Measurements from ENCODE around the gene IRF7.
A peak's percentile ranks its signal among the peaks of the same experiment; 100 is the strongest.

Gene IRF7

GRCh38 chr11:607971-608659, 7.6 kb downstream of the IRF7 start:
- no peak for DNase-seq (ENCODE audit: low read depth in 2 of 2)

DNA sequence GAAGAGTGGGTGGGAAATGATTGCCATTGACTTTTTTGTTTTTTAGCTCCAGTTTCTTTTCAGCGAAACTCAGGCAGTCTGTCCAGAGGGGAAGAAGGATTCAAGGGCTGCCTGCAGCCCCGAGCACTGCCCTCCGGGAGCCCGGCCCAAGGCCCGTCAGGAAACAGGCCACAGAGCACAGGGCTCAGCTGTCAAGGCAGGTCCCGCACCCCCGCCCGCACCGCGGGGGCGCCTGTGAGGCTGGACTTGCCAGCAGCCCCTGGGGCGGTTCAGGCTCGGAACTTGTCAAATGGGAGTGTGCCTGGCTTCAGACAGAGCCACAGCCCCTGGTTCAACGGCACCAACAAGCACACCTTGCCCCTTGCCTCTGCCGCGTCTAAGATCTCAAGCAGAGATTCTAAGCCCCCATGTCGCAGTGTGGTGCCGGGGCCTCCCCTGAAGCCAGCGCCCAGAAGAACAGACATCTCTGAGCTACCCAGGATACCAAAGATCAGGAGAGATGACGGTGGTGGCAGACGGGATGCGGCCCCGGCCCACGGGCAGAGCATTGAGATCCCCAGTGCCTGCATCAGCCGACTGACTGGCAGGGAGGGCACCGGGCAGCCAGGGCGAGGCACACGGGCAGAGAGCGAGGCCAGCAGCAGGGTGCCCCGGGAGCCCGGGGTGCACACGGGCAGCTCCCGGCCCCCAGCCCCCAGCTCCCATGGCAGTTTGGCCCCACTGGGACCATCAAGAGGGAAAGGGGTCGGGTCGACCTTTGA, 8.6 kb downstream of the IRF7 start:
- DNase-seq (ENCODE audit: low read depth in 2 of 2), result no peak

DNA sequence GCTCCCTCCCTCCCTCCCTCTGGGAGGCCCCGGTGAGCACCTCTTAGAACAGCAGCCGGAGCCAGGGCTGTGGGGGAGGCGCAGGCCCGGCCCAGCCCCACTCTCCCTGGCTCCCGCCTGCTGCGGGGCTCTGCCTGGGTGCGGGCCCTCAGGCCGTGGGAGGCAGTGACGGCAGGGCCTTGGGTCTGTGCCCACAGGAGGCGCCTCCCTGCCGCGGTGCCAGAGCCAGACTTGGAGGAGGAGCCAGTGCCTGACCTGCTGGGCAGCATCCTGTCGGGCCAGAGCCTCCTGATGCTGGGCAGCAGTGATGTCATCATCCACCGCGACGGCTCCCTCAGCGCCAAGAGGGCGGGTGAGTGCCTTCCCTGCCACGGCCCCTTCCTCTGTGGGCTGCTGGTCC, 9.5 kb downstream of the IRF7 start:
- DNase-seq (ENCODE audit: low read depth in 2 of 2), result no peak

GRCh38 chr11:605286-606129, 10.2 kb downstream of the IRF7 start:
- DNase-seq (ENCODE audit: low read depth in 2 of 2), result no peak

DNA sequence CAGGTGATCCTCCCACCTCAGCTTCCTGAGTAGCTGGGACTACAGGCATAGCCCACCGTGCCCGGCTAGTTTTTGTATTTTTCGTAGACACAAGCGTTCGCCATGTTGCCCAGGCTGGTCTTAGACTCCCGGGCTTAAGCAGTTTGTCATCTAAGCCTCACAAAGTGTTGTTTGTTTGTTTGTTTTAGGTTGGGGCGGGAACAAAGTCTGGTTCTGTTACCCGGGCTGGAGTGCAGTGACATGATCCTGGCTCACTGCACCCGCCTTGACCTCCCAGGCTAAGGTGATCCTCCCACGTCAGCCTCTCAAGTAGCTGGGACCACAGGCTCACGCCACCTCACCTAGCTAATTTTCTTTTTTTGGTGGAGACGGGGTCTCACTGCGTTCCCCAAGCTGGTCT, 12.6 kb downstream of the IRF7 start:
- no peak for DNase-seq (ENCODE audit: low read depth in 2 of 2)

- DNase-seq (ENCODE audit: low read depth in 2 of 2), result no peak
Observed at GRCh38 chr11:601573-602245, 14.0 kb downstream of the IRF7 start.

DNA sequence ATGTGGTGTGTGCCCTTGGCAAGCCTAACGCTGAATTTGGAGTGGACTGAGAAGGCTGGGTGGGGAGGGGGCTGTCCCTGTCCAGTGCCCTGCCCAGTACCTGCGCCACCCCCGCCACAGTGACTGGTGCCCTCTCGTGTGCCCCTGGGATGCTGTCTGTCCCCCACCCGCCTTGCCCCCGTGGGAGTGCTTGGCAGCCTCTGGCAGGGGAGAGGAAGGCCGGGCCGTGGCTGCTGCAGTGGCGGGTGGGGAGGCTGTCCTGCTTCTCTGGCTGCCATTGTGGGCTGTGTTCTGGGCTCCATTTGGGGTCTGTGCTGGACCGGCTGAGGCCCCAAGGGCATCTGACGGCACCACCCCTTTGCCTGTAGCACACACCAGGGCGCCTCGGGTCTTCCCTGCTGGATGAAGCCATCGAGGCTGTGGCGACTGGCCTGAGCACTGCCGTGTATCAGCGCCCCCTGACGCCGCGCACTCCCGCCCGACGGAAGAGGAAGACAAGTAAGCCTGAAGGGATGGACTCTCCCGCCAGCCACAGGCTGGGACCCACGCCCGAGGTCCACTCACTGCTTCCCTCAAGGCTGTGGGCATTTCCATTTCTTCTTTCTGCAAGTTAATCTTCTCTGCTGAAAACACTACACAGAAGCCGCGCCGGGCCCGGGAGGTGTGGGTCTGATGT, 17.6 kb downstream of the IRF7 start:
- no peak for DNase-seq (ENCODE audit: low read depth in 2 of 2)

DNA sequence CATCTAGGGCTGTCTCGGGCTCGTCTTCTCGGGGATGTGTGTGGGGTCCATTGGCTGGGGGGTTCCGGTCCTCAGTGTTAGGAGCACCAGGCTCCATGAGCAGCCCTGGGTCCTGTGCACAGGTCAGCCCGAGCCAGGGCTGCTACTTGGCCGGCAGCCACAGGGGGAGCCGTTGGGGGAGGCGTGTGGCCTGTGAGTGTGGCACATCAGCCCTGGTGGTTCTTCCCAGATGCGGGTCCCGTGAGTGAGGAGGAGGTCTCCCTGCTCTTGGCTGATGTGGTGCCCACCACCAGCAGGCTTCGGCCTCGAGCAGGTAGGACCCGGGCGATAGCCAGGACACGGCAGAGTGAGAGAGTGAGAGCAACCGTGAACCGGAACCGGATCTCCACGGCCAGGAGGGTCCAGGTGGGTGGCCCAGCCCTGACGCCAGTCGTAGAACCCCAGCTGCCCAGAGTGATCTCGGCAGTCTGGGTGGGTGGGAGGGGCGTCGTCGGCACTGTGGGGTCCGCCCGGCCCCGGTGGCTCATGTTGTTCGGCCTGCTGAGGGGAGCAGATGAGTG, 18.5 kb downstream of the IRF7 start:
- DNase-seq (ENCODE audit: low read depth in 2 of 2), result no peak

- no peak for DNase-seq (ENCODE audit: low read depth in 2 of 2)
Observed at GRCh38 chr11:596374-596773, 19.4 kb downstream of the IRF7 start.

DNA sequence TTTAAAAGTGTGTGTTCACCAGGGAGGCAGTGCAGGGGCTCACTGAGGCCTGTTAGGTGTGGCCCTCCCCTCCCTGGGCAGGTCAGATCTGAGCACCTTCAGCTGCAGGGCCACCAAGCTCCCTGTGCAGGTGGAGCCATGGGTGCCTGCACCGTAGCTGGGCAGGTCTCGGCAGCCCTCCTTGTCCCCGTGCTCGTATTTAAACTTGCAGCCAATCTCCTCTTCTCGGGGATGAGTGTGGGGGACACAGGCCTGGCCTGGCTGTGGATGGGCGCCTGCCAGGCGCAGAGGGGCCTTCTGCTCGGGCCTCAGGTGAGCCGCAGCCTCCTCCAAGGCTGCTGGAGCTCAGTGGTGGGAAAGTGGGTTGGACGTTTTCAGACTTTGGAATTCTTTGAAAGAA, 20.4 kb downstream of the IRF7 start:
- no peak for DNase-seq (ENCODE audit: low read depth in 2 of 2)

DNA sequence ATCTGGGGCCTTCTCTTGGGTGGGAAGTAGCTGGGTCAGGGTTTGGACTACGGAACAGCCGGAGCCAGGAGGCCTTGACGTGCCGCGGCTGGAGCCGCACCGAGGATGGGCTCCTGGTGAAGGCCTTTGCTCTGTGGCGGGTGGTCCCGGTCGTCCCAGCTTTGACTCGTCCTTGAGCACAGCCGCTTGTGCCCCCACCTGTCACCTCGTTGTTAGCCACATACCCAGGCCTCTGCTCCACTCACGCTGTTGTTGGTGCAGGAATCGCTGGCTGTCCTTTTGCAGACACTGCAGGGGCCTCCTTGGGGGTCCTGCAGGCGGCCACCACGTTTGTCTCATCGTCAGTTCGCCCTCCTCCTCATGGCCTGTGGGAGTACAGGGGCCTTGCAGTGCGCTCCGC, 22.4 kb downstream of the IRF7 start:
- DNase-seq (ENCODE audit: low read depth in 2 of 2), result no peak

GRCh38 chr11:592918-593317, 22.8 kb downstream of the IRF7 start:
- DNase-seq (ENCODE audit: low read depth in 2 of 2), result no peak

DNA sequence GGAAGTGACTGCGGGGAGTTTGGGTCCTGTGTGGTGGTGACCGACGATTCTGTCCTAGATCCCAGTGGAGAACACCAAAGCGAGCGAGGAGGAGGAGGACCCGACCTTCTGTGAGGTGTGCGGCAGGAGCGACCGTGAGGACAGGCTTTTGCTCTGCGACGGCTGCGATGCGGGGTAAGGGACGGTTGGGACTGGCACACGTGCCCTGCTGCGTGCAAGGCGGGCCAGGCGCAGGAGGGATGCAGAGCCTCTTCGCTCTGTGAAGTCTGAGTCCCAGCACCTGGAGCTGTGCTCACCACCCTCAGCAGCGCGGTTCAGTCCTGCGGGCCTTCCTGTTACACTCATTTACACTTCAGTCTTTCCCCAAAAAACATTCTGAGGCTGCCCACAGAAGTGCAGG, 23.2 kb downstream of the IRF7 start:
- DNase-seq (ENCODE audit: low read depth in 2 of 2), result no peak

- no peak for DNase-seq (ENCODE audit: low read depth in 2 of 2)
Observed at GRCh38 chr11:590997-591396, 24.8 kb downstream of the IRF7 start.

- DNase-seq (ENCODE audit: low read depth in 2 of 2), result no peak
Observed at GRCh38 chr11:589798-590197, 26.0 kb downstream of the IRF7 start.

DNA sequence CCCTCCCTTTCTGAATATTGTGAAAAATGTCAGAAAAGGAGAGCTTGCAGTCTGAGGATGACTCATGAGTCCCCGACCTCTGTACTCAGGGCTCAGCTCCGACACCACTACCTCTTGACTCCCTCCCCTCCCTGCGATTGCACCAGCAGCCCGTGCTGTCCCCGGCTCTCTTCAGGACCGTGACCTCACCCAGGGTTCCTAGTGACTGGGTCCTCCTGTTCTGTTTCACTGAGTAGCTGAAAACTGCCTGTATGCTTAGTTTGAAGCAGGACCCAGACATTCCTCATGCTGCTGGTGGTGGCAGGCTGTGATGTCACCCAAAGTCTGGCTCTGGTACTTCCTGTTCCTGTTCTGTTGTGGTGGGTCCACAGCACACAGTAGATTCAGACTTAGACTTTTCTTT, 27.8 kb downstream of the IRF7 start:
- DNase-seq (ENCODE audit: low read depth in 2 of 2), result peak; percentile 49 to 54

- no peak for DNase-seq (ENCODE audit: low read depth in 2 of 2)
Observed at GRCh38 chr11:587546-587945, 28.2 kb downstream of the IRF7 start.

DNA sequence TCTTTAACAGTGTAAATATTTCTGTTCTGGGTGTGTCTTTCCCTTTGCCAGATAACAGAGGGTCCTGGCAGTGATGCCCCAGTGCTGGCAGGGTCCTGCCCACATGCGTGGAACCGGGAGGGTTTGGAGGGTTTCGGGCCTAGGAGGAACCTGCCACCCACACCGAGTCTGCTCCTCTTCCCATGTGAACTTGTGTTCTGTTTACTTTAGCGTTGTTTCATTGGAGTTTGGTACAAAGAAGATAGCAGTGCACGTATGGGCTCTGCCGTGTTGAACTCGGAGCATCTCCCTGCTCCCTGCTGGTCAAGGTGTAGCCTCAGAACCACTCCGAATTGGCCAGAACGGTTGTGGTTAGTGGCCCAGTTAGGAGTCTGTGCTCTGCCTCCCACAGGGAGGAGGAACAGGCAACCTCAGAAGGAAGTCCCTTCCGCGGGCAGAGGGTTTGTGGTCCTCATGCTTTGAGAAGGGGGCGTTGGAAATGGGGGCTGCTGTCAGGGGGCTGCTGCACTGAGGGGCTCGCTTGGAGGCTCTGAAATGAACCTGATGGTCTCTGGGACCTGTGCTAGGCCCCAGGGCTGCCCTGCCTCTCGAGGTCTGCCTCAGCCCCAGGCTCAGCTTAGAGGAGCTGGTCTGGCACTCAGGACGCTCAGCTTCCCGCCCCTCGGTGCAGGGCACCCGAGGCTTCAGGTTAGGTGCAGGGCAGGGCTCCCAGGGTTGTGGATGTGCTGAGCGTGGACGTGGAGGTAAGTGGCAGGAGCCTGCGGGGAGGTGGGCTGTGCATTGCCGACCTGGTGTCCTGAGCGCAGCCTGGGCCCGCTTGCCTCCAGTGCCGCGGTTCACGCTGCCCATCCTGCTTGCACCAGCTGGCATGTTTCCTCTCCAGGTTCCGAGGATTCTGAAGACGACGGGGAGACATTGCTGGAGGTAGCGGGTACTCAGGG, 29.1 kb downstream of the IRF7 start:
- DNase-seq (ENCODE audit: low read depth in 2 of 2), result no peak

GRCh38 chr11:584287-584686, 31.5 kb downstream of the IRF7 start:
- no peak for DNase-seq (ENCODE audit: low read depth in 2 of 2)

GRCh38 chr11:581752-582151, 34.0 kb downstream of the IRF7 start:
- DNase-seq (ENCODE audit: low read depth in 2 of 2), result no peak
